ENCODE measurements around the gene STK25.

DNA sequence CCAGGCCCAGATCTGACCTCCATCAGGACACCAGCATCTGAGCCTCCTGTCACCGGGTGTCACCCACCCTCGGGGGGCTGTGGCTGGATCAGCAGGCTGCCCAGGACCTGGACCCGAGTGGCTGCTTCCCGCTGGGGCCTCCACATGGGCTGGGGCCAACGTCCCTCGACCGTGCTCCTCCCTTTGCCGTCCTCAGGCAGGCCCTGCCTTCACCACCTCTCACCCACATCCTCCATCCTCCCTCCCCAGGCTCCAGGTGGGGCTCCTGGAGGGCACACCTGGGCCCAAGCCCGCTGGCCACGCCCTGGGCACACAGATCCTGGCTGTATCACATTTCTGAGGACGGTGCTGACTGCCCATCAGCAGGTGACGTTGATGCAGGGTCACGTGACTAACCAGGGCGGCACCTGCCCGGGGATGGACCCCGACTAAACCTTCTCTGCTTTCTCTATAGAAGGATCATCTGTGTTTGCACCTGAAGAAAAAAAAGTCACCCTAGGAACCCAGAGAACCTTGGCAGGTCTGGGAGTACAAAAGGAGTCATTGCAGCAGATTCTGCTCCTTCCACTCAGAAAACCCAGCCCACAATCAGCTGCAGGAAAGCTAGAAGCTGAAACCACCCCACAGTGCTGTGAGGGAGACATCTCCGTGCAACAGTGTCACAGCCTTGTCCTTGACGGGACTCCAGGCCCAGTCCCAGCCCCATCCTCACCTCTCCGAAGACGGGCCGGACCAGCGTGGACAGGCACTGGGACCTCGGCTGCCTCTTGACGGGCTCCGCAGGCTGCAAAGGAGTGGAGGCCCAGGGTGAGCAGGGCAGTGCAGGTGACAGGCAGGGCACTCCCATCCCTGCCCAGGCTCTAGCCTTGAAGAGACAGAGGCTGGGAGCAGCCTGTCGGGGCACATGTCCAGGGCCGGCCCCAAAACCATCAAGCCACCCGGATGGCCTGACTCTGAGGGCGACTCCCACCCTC, 11.2 kb downstream of the STK25 start:
- TF ChIP-seq, protein P1, sequence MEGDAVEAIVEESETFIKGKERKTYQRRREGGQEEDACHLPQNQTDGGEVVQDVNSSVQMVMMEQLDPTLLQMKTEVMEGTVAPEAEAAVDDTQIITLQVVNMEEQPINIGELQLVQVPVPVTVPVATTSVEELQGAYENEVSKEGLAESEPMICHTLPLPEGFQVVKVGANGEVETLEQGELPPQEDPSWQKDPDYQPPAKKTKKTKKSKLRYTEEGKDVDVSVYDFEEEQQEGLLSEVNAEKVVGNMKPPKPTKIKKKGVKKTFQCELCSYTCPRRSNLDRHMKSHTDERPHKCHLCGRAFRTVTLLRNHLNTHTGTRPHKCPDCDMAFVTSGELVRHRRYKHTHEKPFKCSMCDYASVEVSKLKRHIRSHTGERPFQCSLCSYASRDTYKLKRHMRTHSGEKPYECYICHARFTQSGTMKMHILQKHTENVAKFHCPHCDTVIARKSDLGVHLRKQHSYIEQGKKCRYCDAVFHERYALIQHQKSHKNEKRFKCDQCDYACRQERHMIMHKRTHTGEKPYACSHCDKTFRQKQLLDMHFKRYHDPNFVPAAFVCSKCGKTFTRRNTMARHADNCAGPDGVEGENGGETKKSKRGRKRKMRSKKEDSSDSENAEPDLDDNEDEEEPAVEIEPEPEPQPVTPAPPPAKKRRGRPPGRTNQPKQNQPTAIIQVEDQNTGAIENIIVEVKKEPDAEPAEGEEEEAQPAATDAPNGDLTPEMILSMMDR (IDR thresholded peaks at IDR 0.05; ENCODE audit: insufficient read depth, low read length, poor library complexity, severe bottlenecking): no peak
- TF ChIP-seq EZH2phosphoT487 (conservative IDR thresholded peaks at IDR 0.05; ENCODE audit: low read length): no peak
